KOPT-K1 (cell line): ENCODE measurements around the gene TEX52.

ENCODE experiments used
- H3K27ac ChIP-seq: fragments of 200-600 bp; sonication (generic); 2 replicates; pipeline ENCODE4 v1.5.1; 2016; ENCODE audit warnings: antibody characterized with exemption, mild to moderate bottlenecking, low read depth, low read length; ENCODE audit not compliant: poor library complexity, severe bottlenecking
- H3K36me3 ChIP-seq: fragments of 200-600 bp; sonication (generic); 2 replicates; pipeline ENCODE4 v1.5.1; 2017; ENCODE audit warnings: antibody characterized with exemption, mild to moderate bottlenecking, low read length, moderate library complexity; ENCODE audit not compliant: insufficient read depth
- H3K9me3 ChIP-seq: fragments of 200-600 bp; sonication (generic); 2 replicates; pipeline ENCODE4 v1.5.1; 2017; ENCODE audit warnings: antibody characterized with exemption, low read length, mild to moderate bottlenecking; ENCODE audit not compliant: insufficient read depth, poor library complexity, severe bottlenecking

The TEX52 gene

GRCh38 chr12:2853626-2854025, 3.2 kb downstream of the TEX52 start:
- Histone ChIP-seq H3K9me3 (no peaks in the 10 kb centered on the region), H3K36me3 (peaks cover 33% of the 10 kb centered on the region), H3K27ac (no peak overlapping the region)

GRCh38 chr12:2851931-2852330, 4.9 kb downstream of the TEX52 start:
- H3K36me3 ChIP-seq = peaks cover 16% of the 10 kb centered on the region; the same call in 1 of the 2 replicates
- H3K9me3 ChIP-seq = no peaks in the 10 kb centered on the region
- no peak overlapping the region for H3K27ac ChIP-seq

- H3K27ac ChIP-seq = no peak overlapping the region
- H3K9me3 ChIP-seq = no peaks in the 10 kb centered on the region
- peaks cover 29% of the 10 kb centered on the region for H3K36me3 ChIP-seq
Observed at GRCh38 chr12:2845280-2845679, 11.6 kb downstream of the TEX52 start.

GRCh38 chr12:2844786-2845185, 12.1 kb downstream of the TEX52 start:
- peaks cover 31% of the 10 kb centered on the region for H3K36me3 ChIP-seq
- no peak overlapping the region for H3K27ac ChIP-seq
- H3K9me3 ChIP-seq = no peaks in the 10 kb centered on the region

- no peaks in the 10 kb centered on the region for H3K9me3 ChIP-seq
- peaks cover 48% of the 10 kb centered on the region for H3K36me3 ChIP-seq
- H3K27ac ChIP-seq = no peak overlapping the region
Observed at GRCh38 chr12:2842948-2843347, 13.9 kb downstream of the TEX52 start.

- no peaks in the 10 kb centered on the region for H3K9me3 ChIP-seq
- H3K27ac ChIP-seq = no peak overlapping the region
- H3K36me3 ChIP-seq = peaks cover 53% of the 10 kb centered on the region
Observed at GRCh38 chr12:2841056-2841650, 15.7 kb downstream of the TEX52 start.

- Histone ChIP-seq H3K36me3 (peaks cover 50% of the 10 kb centered on the region), H3K27ac (no peak overlapping the region), H3K9me3 (no peaks in the 10 kb centered on the region)
Observed at GRCh38 chr12:2836574-2836973, 20.3 kb downstream of the TEX52 start.

GRCh38 chr12:2835691-2836403, 21.0 kb downstream of the TEX52 start:
- H3K36me3 ChIP-seq = peaks cover 48% of the 10 kb centered on the region
- H3K9me3 ChIP-seq = no peaks in the 10 kb centered on the region
- no peak overlapping the region for H3K27ac ChIP-seq

GRCh38 chr12:2834581-2835491, 22.0 kb downstream of the TEX52 start, which contains the start of gene NRIP2:
Gene NRIP2 (minus strand): TSS chr12:2835035. CDS start chr12:2834983, 52 bp downstream.
- H3K9me3 ChIP-seq = no peaks in the 10 kb centered on the region
- H3K27ac ChIP-seq = no peak within 1 kb of the TSS
- peaks cover 54% of the 10 kb centered on the region for H3K36me3 ChIP-seq

- H3K9me3 ChIP-seq = no peaks in the 10 kb centered on the region
- no peak overlapping the region for H3K27ac ChIP-seq
Observed at GRCh38 chr12:2833810-2834209, 23.0 kb downstream of the TEX52 start.

GRCh38 chr12:2833327-2833726, 23.5 kb downstream of the TEX52 start:
- Histone ChIP-seq H3K9me3 (no peaks in the 10 kb centered on the region), H3K36me3 (peaks cover 52% of the 10 kb centered on the region), H3K27ac (no peak overlapping the region)

More at GRCh38 chr12:2833810-2834209, 23.0 kb downstream of the TEX52 start:
- peaks cover 52% of the 10 kb centered on the region for H3K36me3 ChIP-seq

- Histone ChIP-seq H3K9me3 (no peaks in the 10 kb centered on the region), H3K36me3 (peaks cover 56% of the 10 kb centered on the region), H3K27ac (no peak overlapping the region)
Observed at GRCh38 chr12:2832550-2833127, 24.2 kb downstream of the TEX52 start.

- Histone ChIP-seq H3K27ac (no peak overlapping the region), H3K36me3 (peaks cover 79% of the 10 kb centered on the region), H3K9me3 (no peaks in the 10 kb centered on the region)
Observed at GRCh38 chr12:2829275-2829674, 27.6 kb downstream of the TEX52 start.

- H3K9me3 ChIP-seq = no peaks in the 10 kb centered on the region
- peaks cover 93% of the 10 kb centered on the region for H3K36me3 ChIP-seq
- H3K27ac ChIP-seq = no peak overlapping the region
Observed at GRCh38 chr12:2826721-2827515, 29.9 kb downstream of the TEX52 start.
